KG1 (cell line): ENCODE data around the gene TEX22.
A peak's percentile ranks its signal among the peaks of the same experiment; 100 is the strongest.

ENCODE experiments used
- DNase-seq: peaks from one replicate; lab custom pipeline; 2025; lab: John Stamatoyannopoulos, UW

The TEX22 gene

GRCh38 chr14:105384605-105385321 lies 13.6 kb upstream of the TEX22 start:
- DNase-seq: no peak

GRCh38 chr14:105385322-105385637 lies 13.1 kb upstream of the TEX22 start:
- no peak for DNase-seq

- DNase-seq: no peak
Observed at GRCh38 chr14:105385698-105386365, 12.5 kb upstream of the TEX22 start.

- no peak for DNase-seq
Observed at GRCh38 chr14:105386581-105387529, 11.5 kb upstream of the TEX22 start.

- DNase-seq: no peak
Observed at GRCh38 chr14:105387530-105387922, 10.8 kb upstream of the TEX22 start.

GRCh38 chr14:105388110-105388951 lies 10.0 kb upstream of the TEX22 start:
- no peak for DNase-seq

- no peak for DNase-seq
Observed at GRCh38 chr14:105388976-105389375, 9.4 kb upstream of the TEX22 start.

- no peak for DNase-seq
Observed at GRCh38 chr14:105389534-105389933, 8.8 kb upstream of the TEX22 start.

GRCh38 chr14:105389976-105390848 lies 8.1 kb upstream of the TEX22 start:
- DNase-seq: no peak

GRCh38 chr14:105390849-105391500 lies 7.4 kb upstream of the TEX22 start:
- no peak for DNase-seq

- no peak for DNase-seq
Observed at GRCh38 chr14:105391541-105391940, 6.8 kb upstream of the TEX22 start.

- DNase-seq: no peak
Observed at GRCh38 chr14:105392131-105393090, 5.9 kb upstream of the TEX22 start.

- no peak for DNase-seq
Observed at GRCh38 chr14:105393151-105393550, 5.2 kb upstream of the TEX22 start.

GRCh38 chr14:105394714-105395537 lies 3.4 kb upstream of the TEX22 start:
- no peak for DNase-seq

- no peak for DNase-seq
Observed at GRCh38 chr14:105395538-105395854, 2.8 kb upstream of the TEX22 start.

GRCh38 chr14:105397350-105397931 lies 897 bp upstream of the TEX22 start:
- no peak for DNase-seq

GRCh38 chr14:105398726-105399465 lies 558 bp downstream of the TEX22 start:
- DNase-seq: peak; percentile 56

- DNase-seq: no peak
Observed at GRCh38 chr14:105399466-105399775, 1.1 kb downstream of the TEX22 start.
